ENCODE results near the gene CLCN6. TPM values are rescaled to one million over a fixed set of nuclear protein-coding genes. Genes with fewer than 3 reads are reported as not detected.
A peak's percentile ranks its signal among the peaks of the same experiment; 100 is the strongest.

The CLCN6 gene
- total RNA-seq, 4 donors from 2014 or later, result 4.2 to 13.5 (median 9.9) TPM

- no peaks in the 10 kb centered on the region for H3K9me3 ChIP-seq
- intact Hi-C loops (cut with DNase I), result no loop called here
- H3K4me1 ChIP-seq, result peaks cover 46 to 70% (median 65%) of the 10 kb centered on the region in 3 donors
- TF ChIP-seq CTCF (IDR thresholded peaks at IDR 0.05) (no peak), POLR2A (IDR thresholded peaks at IDR 0.05) (peak in 1 of 4 donors; percentile 54)
- H3K4me3 ChIP-seq, result peak overlapping the region in 1 of 4 donors; percentile 39
- peak overlapping the region; percentile 86 to 96 (median 90) for H3K27ac ChIP-seq
- H3K36me3 ChIP-seq, result peaks cover 25 to 44% (median 28%) of the 10 kb centered on the region in 3 donors
- H3K27me3 ChIP-seq, result no peaks in the 10 kb centered on the region
- WGBS, 2 donors, result 56 to 73% methylated on average over 7 to 11 of the region's 19 CpGs
- peak; percentile 40 for DNase-seq
Observed at GRCh38 chr1:11790880-11791715, 14.9 kb upstream of the CLCN6 start.

GRCh38 chr1:11792106-11792505 is 13.9 kb upstream of the CLCN6 start:
- 76 to 92% methylated on average over 4 to 9 of the region's 11 CpGs for whole genome bisulfite sequencing, 2 donors
- peaks cover 45 to 68% (median 60%) of the 10 kb centered on the region in 3 donors for H3K4me1 ChIP-seq

GRCh38 chr1:11793819-11794218 is 12.2 kb upstream of the CLCN6 start:
- Histone ChIP-seq H3K4me1 (peaks cover 27 to 59% (median 43%) of the 10 kb centered on the region in 3 donors), H3K4me3 (no peak overlapping the region), H3K36me3 (peaks cover 25 to 66% (median 28%) of the 10 kb centered on the region in 3 donors), H3K9me3 (no peaks in the 10 kb centered on the region), H3K27ac (peak overlapping the region in 2 of 4 donors; percentile 17 to 49), H3K27me3 (no peaks in the 10 kb centered on the region)
- WGBS, 2 donors, result 93 to 100% methylated on average over 2 to 13 of the region's 15 CpGs
- TF ChIP-seq POLR2A (IDR thresholded peaks at IDR 0.05) (no peak), CTCF (IDR thresholded peaks at IDR 0.05) (no peak)
- DNase-seq, result no peak
- intact Hi-C loops (cut with DNase I), result no loop called here

More at GRCh38 chr1:11792106-11792505, 13.9 kb upstream of the CLCN6 start:
- no peak for DNase-seq
- no peak for TF ChIP-seq CTCF (IDR thresholded peaks at IDR 0.05)
- TF ChIP-seq POLR2A (IDR thresholded peaks at IDR 0.05), result no peak
- H3K36me3 ChIP-seq, result peaks cover 25 to 52% (median 28%) of the 10 kb centered on the region in 3 donors
- intact Hi-C loops (cut with DNase I), result no loop called here
- no peak overlapping the region for H3K4me3 ChIP-seq
- H3K27ac ChIP-seq, result peak overlapping the region; percentile 86 to 96 (median 90)
- H3K27me3 ChIP-seq, result no peaks in the 10 kb centered on the region
- no peaks in the 10 kb centered on the region for H3K9me3 ChIP-seq

- peaks cover 25 to 75% (median 29%) of the 10 kb centered on the region in 3 donors for H3K36me3 ChIP-seq
- no peaks in the 10 kb centered on the region for H3K27me3 ChIP-seq
- peaks cover 20 to 51% (median 35%) of the 10 kb centered on the region in 3 donors for H3K4me1 ChIP-seq
- H3K9me3 ChIP-seq, result no peaks in the 10 kb centered on the region
- DNase-seq, result no peak
- TF ChIP-seq POLR2A (IDR thresholded peaks at IDR 0.05) (no peak), CTCF (IDR thresholded peaks at IDR 0.05) (no peak)
- WGBS, 2 donors, result 83 to 90% methylated on average over 6 to 9 of the region's 19 CpGs
- H3K27ac ChIP-seq, result peak overlapping the region in 2 of 4 donors; percentile 17 to 49
- no peak overlapping the region for H3K4me3 ChIP-seq
- intact Hi-C loops (cut with DNase I), result no loop called here
Observed at GRCh38 chr1:11794446-11795237, 11.3 kb upstream of the CLCN6 start.
